Measurements from ENCODE around the gene UGT1A4. TPM values are rescaled to one million over a fixed set of nuclear protein-coding genes. Genes with fewer than 3 reads are reported as not detected.

The UGT1A4 gene
- total RNA-seq, 1 donor from 2014 or later = not detected

DNA sequence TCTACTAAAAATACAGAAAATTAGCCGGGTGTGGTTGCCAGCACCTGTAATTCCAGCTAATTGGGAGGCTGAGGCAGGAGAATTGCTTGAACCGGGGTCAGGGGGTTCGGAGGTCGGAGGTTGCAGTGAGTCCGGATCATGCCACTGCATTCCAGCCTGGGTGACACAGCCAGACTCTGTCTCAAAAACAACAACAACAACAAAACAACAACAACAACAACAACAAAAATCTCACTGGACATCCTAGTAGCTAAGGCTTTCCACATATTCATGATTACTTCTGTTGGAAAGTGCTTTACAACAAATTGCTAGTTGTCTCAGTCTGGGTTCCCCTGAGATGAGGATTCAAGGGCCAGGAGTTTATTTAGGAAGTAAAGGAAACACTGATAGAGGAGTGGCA lies 55.3 kb downstream of the UGT1A4 start:
- Mint-ChIP-seq H3K4me1 (no peaks in the 10 kb centered on the region), H3K27me3 (ENCODE audit: low read depth) (peaks cover 6% of the 10 kb centered on the region), H3K36me3 (no peaks in the 10 kb centered on the region), H3K27ac (no peak overlapping the region), H3K9me3 (peaks cover 26% of the 10 kb centered on the region), H3K4me3 (no peak overlapping the region)
- DNase-seq (ENCODE audit: low spot score in 2 of 2, unreplicated experiment in 2 of 2) = no peak
- TF ChIP-seq, protein P1, sequence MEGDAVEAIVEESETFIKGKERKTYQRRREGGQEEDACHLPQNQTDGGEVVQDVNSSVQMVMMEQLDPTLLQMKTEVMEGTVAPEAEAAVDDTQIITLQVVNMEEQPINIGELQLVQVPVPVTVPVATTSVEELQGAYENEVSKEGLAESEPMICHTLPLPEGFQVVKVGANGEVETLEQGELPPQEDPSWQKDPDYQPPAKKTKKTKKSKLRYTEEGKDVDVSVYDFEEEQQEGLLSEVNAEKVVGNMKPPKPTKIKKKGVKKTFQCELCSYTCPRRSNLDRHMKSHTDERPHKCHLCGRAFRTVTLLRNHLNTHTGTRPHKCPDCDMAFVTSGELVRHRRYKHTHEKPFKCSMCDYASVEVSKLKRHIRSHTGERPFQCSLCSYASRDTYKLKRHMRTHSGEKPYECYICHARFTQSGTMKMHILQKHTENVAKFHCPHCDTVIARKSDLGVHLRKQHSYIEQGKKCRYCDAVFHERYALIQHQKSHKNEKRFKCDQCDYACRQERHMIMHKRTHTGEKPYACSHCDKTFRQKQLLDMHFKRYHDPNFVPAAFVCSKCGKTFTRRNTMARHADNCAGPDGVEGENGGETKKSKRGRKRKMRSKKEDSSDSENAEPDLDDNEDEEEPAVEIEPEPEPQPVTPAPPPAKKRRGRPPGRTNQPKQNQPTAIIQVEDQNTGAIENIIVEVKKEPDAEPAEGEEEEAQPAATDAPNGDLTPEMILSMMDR (IDR thresholded peaks at IDR 0.05; ENCODE audit: unreplicated experiment) = no peak

DNA sequence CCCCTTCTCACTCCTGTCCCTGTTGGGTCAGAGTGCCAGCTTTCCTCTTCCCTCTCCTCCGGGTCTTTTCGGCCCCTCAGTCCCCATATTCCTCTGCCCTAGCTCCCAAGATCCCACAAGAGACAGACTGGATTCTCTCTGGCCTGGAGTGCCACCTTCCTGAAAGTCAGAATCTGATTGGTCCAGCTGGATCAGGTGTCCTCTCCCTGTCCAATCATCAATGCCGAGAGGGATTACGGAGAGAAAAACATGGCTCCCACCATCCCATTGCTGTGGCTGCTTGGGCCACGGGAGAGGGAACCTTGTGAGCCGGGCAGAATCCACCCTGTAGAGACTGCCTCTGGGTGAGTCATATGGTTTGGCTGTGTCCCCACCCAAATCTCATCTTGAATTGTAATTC lies 56.9 kb downstream of the UGT1A4 start:
- peaks cover 3% of the 10 kb centered on the region for H3K27me3 Mint-ChIP-seq (ENCODE audit: low read depth)
- DNase-seq (ENCODE audit: low spot score in 2 of 2, unreplicated experiment in 2 of 2) = no peak
- H3K9me3 Mint-ChIP-seq = peaks cover 33% of the 10 kb centered on the region
- H3K36me3 Mint-ChIP-seq = no peaks in the 10 kb centered on the region
- H3K27ac Mint-ChIP-seq = no peak overlapping the region
- no peaks in the 10 kb centered on the region for H3K4me1 Mint-ChIP-seq
- no peak overlapping the region for H3K4me3 Mint-ChIP-seq
- TF ChIP-seq, protein P1 (IDR thresholded peaks at IDR 0.05; ENCODE audit: unreplicated experiment) = no peak

DNA sequence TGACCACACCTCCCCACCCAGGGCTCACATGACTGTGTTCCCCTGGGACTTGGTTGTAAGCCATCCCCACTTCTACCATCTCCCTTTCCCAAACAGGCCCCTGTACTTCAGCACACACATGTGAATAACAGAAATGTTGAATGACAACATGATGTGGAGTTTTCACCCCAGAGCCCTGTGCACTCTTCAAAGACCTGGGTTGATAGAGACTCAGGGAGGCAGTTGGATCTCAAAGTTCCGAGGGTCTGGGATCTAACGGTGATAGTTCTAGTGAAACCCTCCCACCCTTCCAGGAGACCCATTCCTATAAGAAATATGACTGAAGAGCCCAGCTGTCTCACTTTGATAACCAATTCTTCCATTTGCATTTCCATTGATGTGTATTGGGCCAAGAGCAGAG lies 59.5 kb downstream of the UGT1A4 start, which contains the start of gene MROH2A:
TSS of gene MROH2A (plus strand) at position 301 of the 400 bp plus-strand sequence. CDS start 1,029 bp downstream, outside the sequence.
- Mint-ChIP-seq H3K4me1 (no peaks in the 10 kb centered on the region), H3K9me3 (peaks cover 50% of the 10 kb centered on the region), H3K4me3 (no peak within 1 kb of the TSS), H3K27ac (no peak within 1 kb of the TSS), H3K27me3 (ENCODE audit: low read depth) (peaks cover 5% of the 10 kb centered on the region), H3K36me3 (no peaks in the 10 kb centered on the region)
- TF ChIP-seq, protein P1 (IDR thresholded peaks at IDR 0.05; ENCODE audit: unreplicated experiment) = no peak
- DNase-seq (ENCODE audit: low spot score in 2 of 2, unreplicated experiment in 2 of 2) = no peak

DNA sequence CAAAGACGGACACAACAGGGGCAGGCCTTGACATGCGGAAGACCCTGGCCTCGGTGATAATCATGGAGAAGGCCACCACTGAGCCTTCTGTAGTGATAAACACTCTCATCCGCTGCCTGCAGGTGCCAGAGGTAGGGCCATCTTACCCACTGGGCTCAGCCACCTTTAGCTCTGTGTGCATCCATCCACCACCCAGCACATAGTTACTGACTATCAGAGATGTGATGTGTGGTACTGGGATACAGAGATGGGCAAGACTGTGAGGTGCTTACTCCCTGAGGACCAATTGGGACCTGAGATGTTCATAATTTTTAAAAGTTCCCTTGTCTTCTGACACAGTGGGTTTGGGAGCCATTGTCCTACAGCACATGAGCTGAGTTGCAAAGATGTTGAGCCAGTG lies 61.2 kb downstream of the UGT1A4 start:
- TF ChIP-seq, protein P1 (IDR thresholded peaks at IDR 0.05; ENCODE audit: unreplicated experiment) = no peak
- H3K36me3 Mint-ChIP-seq = no peaks in the 10 kb centered on the region
- no peak for DNase-seq (ENCODE audit: low spot score in 2 of 2, unreplicated experiment in 2 of 2)
- no peak overlapping the region for H3K27ac Mint-ChIP-seq
- H3K4me1 Mint-ChIP-seq = no peaks in the 10 kb centered on the region
- peaks cover 5% of the 10 kb centered on the region for H3K27me3 Mint-ChIP-seq (ENCODE audit: low read depth)
- peaks cover 50% of the 10 kb centered on the region for H3K9me3 Mint-ChIP-seq
- H3K4me3 Mint-ChIP-seq = no peak overlapping the region

DNA sequence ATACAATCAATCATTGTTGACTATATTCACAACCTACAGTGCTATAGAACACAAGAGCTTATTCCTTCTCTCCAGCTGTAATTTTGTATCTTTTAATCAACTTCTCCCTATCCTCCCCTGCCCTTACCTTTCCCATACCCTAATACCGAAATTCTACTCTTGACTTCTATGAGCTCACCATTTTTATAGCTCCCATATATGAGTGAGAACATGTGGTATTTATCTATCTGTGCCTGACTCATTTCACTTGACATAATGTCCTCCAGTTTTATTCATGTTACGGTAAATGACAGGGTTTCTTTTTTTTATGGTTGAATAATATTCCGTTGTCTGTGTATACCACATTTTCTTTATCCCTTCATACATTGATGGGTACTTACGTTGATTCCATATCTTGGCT lies 62.2 kb downstream of the UGT1A4 start:
- TF ChIP-seq, protein P1 (IDR thresholded peaks at IDR 0.05; ENCODE audit: unreplicated experiment) = no peak
- DNase-seq (ENCODE audit: low spot score in 2 of 2, unreplicated experiment in 2 of 2) = no peak
- H3K36me3 Mint-ChIP-seq = no peaks in the 10 kb centered on the region
- no peak overlapping the region for H3K4me3 Mint-ChIP-seq
- H3K9me3 Mint-ChIP-seq = peaks cover 49% of the 10 kb centered on the region
- H3K27ac Mint-ChIP-seq = no peak overlapping the region
- peaks cover 5% of the 10 kb centered on the region for H3K27me3 Mint-ChIP-seq (ENCODE audit: low read depth)
- H3K4me1 Mint-ChIP-seq = no peaks in the 10 kb centered on the region

DNA sequence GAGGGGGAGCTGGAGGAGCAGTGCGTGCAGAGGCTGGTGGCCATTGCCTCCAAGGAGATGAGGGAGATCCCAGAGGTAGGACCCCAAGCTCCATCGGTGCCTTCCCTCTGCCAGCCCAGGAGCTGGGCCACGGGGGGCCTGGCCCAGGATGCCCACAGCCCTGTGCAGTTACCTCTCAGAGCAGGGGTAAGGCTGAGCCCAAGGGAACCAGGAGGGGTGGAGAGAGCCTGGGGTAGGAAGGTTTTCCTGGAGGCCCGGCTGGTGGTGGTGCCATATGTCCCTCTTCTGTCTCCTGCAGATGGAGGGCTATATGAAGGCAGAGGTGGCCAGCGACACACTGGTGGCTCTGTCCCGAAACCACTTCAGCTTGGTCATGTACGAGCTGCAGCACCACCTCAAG lies 71.0 kb downstream of the UGT1A4 start:
- Mint-ChIP-seq H3K4me3 (no peak overlapping the region), H3K36me3 (no peaks in the 10 kb centered on the region), H3K9me3 (peaks cover 4% of the 10 kb centered on the region), H3K4me1 (no peaks in the 10 kb centered on the region), H3K27ac (no peak overlapping the region), H3K27me3 (ENCODE audit: low read depth) (peaks cover 16% of the 10 kb centered on the region)
- TF ChIP-seq, protein P1 (IDR thresholded peaks at IDR 0.05; ENCODE audit: unreplicated experiment) = no peak
- peak in 1 of 2 experiments; percentile 16 for DNase-seq (ENCODE audit: low spot score in 2 of 2, unreplicated experiment in 2 of 2)

All from mesothelial cell of epicardium (in vitro differentiated cells).